OCI-LY7 (cell line): ENCODE measurements around the gene UVRAG. TPM values are rescaled to one million over a fixed set of nuclear protein-coding genes. Genes with fewer than 3 reads are reported as not detected.

ENCODE experiments used
- BruUV-seq: library from RNA; stranded (reverse); fragments of 400-500 nt; replicated peaks from 2 replicates; lab custom pipeline; 2021; lab: Mats Ljungman, UMichigan
- CTCF ChIA-PET: fragments of 300-600 bp; sonication (Branson Sonifier 250); formaldehyde crosslinking; loops from one replicate; lab custom pipeline; 2022; ENCODE audit warnings: antibody characterized with exemption; ENCODE audit not compliant: unreplicated experiment; lab: Charles Lee
- POLR2A ChIA-PET: fragments of 300-600 bp; sonication (Branson Sonifier 250); formaldehyde crosslinking; loops from one replicate; lab custom pipeline; 2022; ENCODE audit warnings: antibody characterized with exemption; lab: Charles Lee
- DNase-seq: peaks from one replicate; pipeline ENCODE4 v3.0.0-alpha.2; 2015; ENCODE audit warnings: low spot score
- H2AFZ ChIP-seq: fragments of 200-600 bp; sonication (generic), shearing (Covaris generic); 2 replicates; pipeline ENCODE4 v1.6.1; 2014; ENCODE audit warnings: mild to moderate bottlenecking, antibody characterized with exemption, low read length, moderate library complexity
- H3K27ac ChIP-seq: fragments of 200-600 bp; sonication (generic); 2 replicates; pipeline ENCODE4 v1.5.1; 2014; ENCODE audit warnings: mixed run types, low read depth, mild to moderate bottlenecking, moderate library complexity, low read length, inconsistent platforms; ENCODE audit not compliant: poor library complexity, severe bottlenecking
- H3K36me3 ChIP-seq: fragments of 200-600 bp; sonication (generic); 2 replicates; pipeline ENCODE4 v1.6.1; 2014; ENCODE audit warnings: mild to moderate bottlenecking, antibody characterized with exemption, low read length, moderate library complexity, mixed read lengths; ENCODE audit not compliant: insufficient read depth
- H3K4me1 ChIP-seq: fragments of 200-600 bp; sonication (generic); 2 replicates; pipeline ENCODE4 v1.5.1; 2014; ENCODE audit warnings: mild to moderate bottlenecking, low read length; ENCODE audit not compliant: insufficient read depth, poor library complexity, severe bottlenecking
- H3K4me2 ChIP-seq: fragments of 200-600 bp; sonication (generic); 2 replicates; pipeline ENCODE4 v1.6.1; 2014; ENCODE audit warnings: mild to moderate bottlenecking, low read length
- H3K4me3 ChIP-seq: fragments of 200-600 bp; sonication (generic); 2 replicates; pipeline ENCODE4 v1.5.1; 2014; ENCODE audit warnings: mild to moderate bottlenecking, low read depth, low read length; ENCODE audit not compliant: poor library complexity, severe bottlenecking
- H3K79me2 ChIP-seq: fragments of 200-600 bp; sonication (generic); 2 replicates; pipeline ENCODE4 v1.6.1; 2016; ENCODE audit warnings: low read depth, mild to moderate bottlenecking, low read length, moderate library complexity, mixed read lengths; ENCODE audit not compliant: insufficient read depth
- H3K9me2 ChIP-seq: fragments of 200-600 bp; sonication (generic); 2 replicates; pipeline ENCODE4 v1.6.1; 2016; ENCODE audit warnings: mild to moderate bottlenecking, low read length, mixed read lengths; ENCODE audit not compliant: insufficient read depth
- H3K9me3 ChIP-seq: fragments of 200-600 bp; sonication (generic); 2 replicates; pipeline ENCODE4 v1.6.1; 2014; ENCODE audit warnings: mild to moderate bottlenecking, mixed run types, low read length, mixed read lengths
- H4K20me1 ChIP-seq: fragments of 200-600 bp; sonication (generic); 2 replicates; pipeline ENCODE4 v1.6.1; 2014; ENCODE audit warnings: mild to moderate bottlenecking, antibody characterized with exemption, low read length, moderate library complexity, mixed read lengths; ENCODE audit not compliant: insufficient read depth
- CTCF ChIP-seq: fragments of 200-600 bp; sonication (generic); conservative IDR thresholded peaks from 2 replicates; pipeline ENCODE4 v1.5.1; 2014; ENCODE audit warnings: mild to moderate bottlenecking, antibody characterized with exemption, low read length, moderate library complexity, mixed read lengths
- EZH2phosphoT487 ChIP-seq: fragments of 200-600 bp; sonication (generic); IDR thresholded peaks from 2 replicates; pipeline ENCODE4 v1.6.1; 2018; ENCODE audit warnings: low read depth, borderline replicate concordance, mild to moderate bottlenecking, mixed run types, antibody characterized with exemption, low read length, moderate library complexity, mixed read lengths
- intact Hi-C: fragments of 100-400 bp; cut with micrococcal nuclease; formaldehyde crosslinking; loops from one replicate; pipeline ENCODE4 v1.10.0; 2022; ENCODE audit not compliant: unreplicated experiment
- total RNA-seq, 2 experiments: library from RNA; depleted of rRNA in 1 of 2; stranded (reverse); fragments of >200 nt in 1 of 2; shearing (Covaris generic) in 1 of 2; gene quantifications; 2 replicates each; pipeline ENCODE4 v1.2.3, GENCODE V29; 2014 to 2022

The UVRAG gene
- total RNA-seq, 2 experiments from 2014 or later = 43.7 to 73.3 TPM

DNA sequence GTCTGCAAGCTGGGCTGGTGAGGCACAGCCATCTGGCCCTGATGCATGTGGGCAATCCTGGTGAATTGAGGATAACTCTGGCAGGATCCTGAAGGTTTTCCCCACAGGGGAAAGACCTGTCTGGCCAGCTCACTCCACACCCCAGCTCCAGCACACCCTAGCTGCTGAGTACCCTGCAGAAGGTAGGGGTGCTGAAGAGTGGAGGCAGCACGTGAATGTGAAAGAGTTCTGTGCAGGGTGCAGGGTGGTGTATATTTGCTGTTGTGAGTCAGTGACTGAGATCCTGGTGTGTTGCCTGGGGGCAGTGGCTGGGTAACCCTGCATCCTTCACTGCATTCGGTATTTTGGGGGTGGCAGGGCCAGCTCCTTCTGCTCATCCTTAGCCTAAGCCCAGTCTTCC lies 24.0 kb upstream of the UVRAG start:
- Histone ChIP-seq H3K9me3 (no peaks in the 10 kb centered on the region), H3K4me1 (no peaks in the 10 kb centered on the region), H3K4me2 (no peak overlapping the region), H3K27ac (no peak overlapping the region), H3K36me3 (no peaks in the 10 kb centered on the region; the same call in 1 of the 2 replicates), H3K9me2 (no peaks in the 10 kb centered on the region), H2AFZ (no peak overlapping the region), H4K20me1 (no peaks in the 10 kb centered on the region), H3K79me2 (no peaks in the 10 kb centered on the region), H3K4me3 (no peak overlapping the region)
- intact Hi-C loops = no loop called here
- DNase-seq = no peak
- POLR2A ChIA-PET = no interaction called here
- no TSS peak for BruUV-seq
- CTCF ChIA-PET = no interaction called here
- no peak for TF ChIP-seq EZH2phosphoT487
- no peak for TF ChIP-seq CTCF

DNA sequence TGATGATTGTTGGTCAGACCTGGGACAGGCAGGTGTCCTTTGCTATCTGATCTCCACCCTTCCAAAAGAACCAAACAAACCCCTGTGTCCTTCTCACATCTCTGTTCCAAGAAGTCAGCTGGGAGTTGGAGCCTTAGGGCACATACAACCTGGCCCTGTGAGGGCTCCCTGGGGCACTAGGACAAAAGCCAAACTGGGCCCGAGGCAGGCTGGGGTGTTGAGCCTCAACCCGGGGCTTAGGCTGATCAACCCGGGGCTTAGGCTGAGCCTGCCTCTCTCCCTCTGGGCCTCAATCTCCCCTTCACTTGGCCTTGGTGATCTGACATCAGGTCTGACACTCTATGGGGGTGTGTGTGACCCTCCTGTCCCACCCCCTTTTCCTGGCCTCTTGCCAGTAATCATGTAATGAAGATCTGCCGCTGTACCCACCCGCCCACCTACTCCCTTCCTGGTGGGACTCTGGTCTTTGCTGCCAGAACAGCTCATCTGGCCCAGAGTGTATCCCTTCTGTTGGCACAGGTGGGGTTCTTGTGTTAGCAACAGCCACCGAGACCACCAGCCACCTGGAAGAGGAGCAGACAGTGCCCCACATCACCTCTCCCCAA lies 22.8 kb upstream of the UVRAG start:
- Histone ChIP-seq H3K4me3 (no peak overlapping the region), H3K9me3 (no peaks in the 10 kb centered on the region), H3K9me2 (no peaks in the 10 kb centered on the region), H3K4me1 (no peaks in the 10 kb centered on the region), H2AFZ (no peak overlapping the region), H3K4me2 (no peak overlapping the region), H3K36me3 (no peaks in the 10 kb centered on the region; the same call in 1 of the 2 replicates), H3K27ac (no peak overlapping the region), H3K79me2 (no peaks in the 10 kb centered on the region), H4K20me1 (no peaks in the 10 kb centered on the region)
- POLR2A ChIA-PET = interaction anchor here (0.5 kb wide), 1 partner anchor 80 kb away, joined by 7 read pairs; no protein-coding TSS in a partner anchor
- BruUV-seq = no TSS peak
- TF ChIP-seq CTCF = no peak
- TF ChIP-seq EZH2phosphoT487 = no peak
- intact Hi-C loops = no loop called here
- no peak for DNase-seq
- CTCF ChIA-PET = no interaction called here

- no TSS peak for BruUV-seq
- no peak for DNase-seq
- no peaks in the 10 kb centered on the region for H4K20me1 ChIP-seq
- ChIA-PET POLR2A (interaction anchor here (0.8 kb wide), 1 partner anchor 21 kb away, joined by 3 read pairs; no protein-coding TSS in a partner anchor), CTCF (interaction anchor here (0.6 kb wide), 1 partner anchor 52 kb away, joined by 3 read pairs; no protein-coding TSS in a partner anchor)
- H3K9me3 ChIP-seq = no peaks in the 10 kb centered on the region
- no peak overlapping the region for H3K4me2 ChIP-seq
- no peak overlapping the region for H3K27ac ChIP-seq
- peaks cover 1% of the 10 kb centered on the region for H3K36me3 ChIP-seq
- no peak overlapping the region for H2AFZ ChIP-seq
- H3K79me2 ChIP-seq = no peaks in the 10 kb centered on the region
- TF ChIP-seq CTCF (no peak), EZH2phosphoT487 (no peak)
- intact Hi-C loops = no loop called here
- H3K9me2 ChIP-seq = no peaks in the 10 kb centered on the region
- no peak overlapping the region for H3K4me3 ChIP-seq
- H3K4me1 ChIP-seq = no peaks in the 10 kb centered on the region
These were observed 21.8 kb upstream of the UVRAG start for GRCh38 chr11:75792997-75793800.
